Smooth muscle cell (in vitro differentiated cells): ENCODE results near the gene VPS4B. TPM values are rescaled to one million over a fixed set of nuclear protein-coding genes. Genes with fewer than 3 reads are reported as not detected.

Experiments
- DNase-seq: peaks from one replicate; lab custom pipeline; 2025; ENCODE audit not compliant: unreplicated experiment; lab: John Stamatoyannopoulos, UW
- H2AFZ ChIP-seq: fragments of 200-600 bp; sonication (generic); 2 replicates; pipeline ENCODE4 v1.6.0; 2016; ENCODE audit warnings: antibody characterized with exemption, low read depth, mild to moderate bottlenecking
- H3F3A ChIP-seq: fragments of 200-600 bp; sonication (generic); 2 replicates; pipeline ENCODE4 v1.6.0; 2017; ENCODE audit warnings: antibody characterized with exemption, low read depth
- H3K27ac ChIP-seq: fragments of 200-600 bp; sonication (generic); 2 replicates; pipeline ENCODE4 v1.5.1; 2016; ENCODE audit warnings: low read depth, mild to moderate bottlenecking
- H3K27me3 ChIP-seq: fragments of 200-600 bp; sonication (generic); 2 replicates; pipeline ENCODE4 v1.6.1; 2016; ENCODE audit warnings: low read depth, mild to moderate bottlenecking
- H3K36me3 ChIP-seq: fragments of 200-600 bp; sonication (generic); 2 replicates; pipeline ENCODE4 v1.5.1; 2016; ENCODE audit warnings: low read depth
- H3K4me1 ChIP-seq: fragments of 200-600 bp; sonication (generic); 2 replicates; pipeline ENCODE4 v1.5.1; 2016; ENCODE audit warnings: low read depth
- H3K4me2 ChIP-seq: fragments of 200-600 bp; sonication (generic); 2 replicates; pipeline ENCODE4 v1.6.0; 2016; ENCODE audit warnings: mild to moderate bottlenecking
- H3K4me3 ChIP-seq: fragments of 200-600 bp; sonication (generic); 2 replicates; pipeline ENCODE4 v1.5.1; 2016; ENCODE audit warnings: mild to moderate bottlenecking
- H3K79me2 ChIP-seq: fragments of 200-600 bp; sonication (generic); 2 replicates; pipeline ENCODE4 v1.6.0; 2016; ENCODE audit warnings: low read depth, mild to moderate bottlenecking
- H3K9ac ChIP-seq: fragments of 200-600 bp; sonication (generic); 2 replicates; pipeline ENCODE4 v1.6.0; 2016; ENCODE audit warnings: low read depth
- H3K9me3 ChIP-seq: fragments of 200-600 bp; sonication (generic); replicated peaks from 2 replicates; pipeline ENCODE4 v1.5.1; 2016; ENCODE audit warnings: low read depth
- H4K20me1 ChIP-seq: fragments of 200-600 bp; sonication (generic); 2 replicates; pipeline ENCODE4 v1.6.0; 2016; ENCODE audit warnings: low read depth
- CTCF ChIP-seq: fragments of 200-600 bp; sonication (generic); IDR thresholded peaks from 2 replicates; pipeline ENCODE4 v1.5.1; 2017; ENCODE audit warnings: borderline replicate concordance, mild to moderate bottlenecking, antibody characterized with exemption; ENCODE audit not compliant: insufficient read depth, poor library complexity, severe bottlenecking
- WGBS: methylation state at CpG from one replicate; pipeline ENCODE4 v1.1.7; 2016; ENCODE audit warnings: low lambda C conversion rate; 5-methylcytosine and 5-hydroxymethylcytosine counted together
- polyA plus RNA-seq: library from polyadenylated mRNA; unstranded; fragments of >200 nt; fragmentation: Nextera tagmentation; extraction: Ambion mirVana; gene quantifications from 2 replicates; pipeline ENCODE4 v1.2.1, GENCODE V29; 2016
- total RNA-seq: library from RNA; depleted of rRNA; stranded (reverse); fragments of >200 nt; gene quantifications from 2 replicates; pipeline ENCODE4 v1.2.3, GENCODE V29; 2014

Gene VPS4B
- total and polyA plus RNA-seq, 2 experiments from 2014 or later = 21.3 to 37.4 TPM

- Histone ChIP-seq H3K79me2 (no peaks in the 10 kb centered on the region), H3K4me1 (no peaks in the 10 kb centered on the region), H3K9ac (no peak overlapping the region), H3K27me3 (no peaks in the 10 kb centered on the region), H3K36me3 (no peaks in the 10 kb centered on the region), H3K9me3 (no peaks in the 10 kb centered on the region), H3K4me2 (no peak overlapping the region), H3K4me3 (no peak overlapping the region), H2AFZ (no peak overlapping the region), H3F3A (no peaks in the 10 kb centered on the region), H4K20me1 (no peaks in the 10 kb centered on the region), H3K27ac (peak overlapping the region; percentile 81)
- no peak for DNase-seq
- TF ChIP-seq CTCF = no peak
- 65% methylated on average over 4 of the region's 4 CpGs for WGBS
Measured at GRCh38 chr18:63427558-63427957, 5.3 kb upstream of the VPS4B start.

- H2AFZ ChIP-seq = peak overlapping the region; percentile 86
- H3K27ac ChIP-seq = peak overlapping the region; percentile 97
- 2% methylated on average over 26 of the region's 26 CpGs for WGBS
- H3K9me3 ChIP-seq = no peaks in the 10 kb centered on the region
- no peak for TF ChIP-seq CTCF
- peak overlapping the region; percentile 96 for H3K9ac ChIP-seq
- H3F3A ChIP-seq = no peaks in the 10 kb centered on the region
- peaks cover 16% of the 10 kb centered on the region for H4K20me1 ChIP-seq
- peak overlapping the region; percentile 85 for H3K4me3 ChIP-seq
- peaks cover 42% of the 10 kb centered on the region for H3K79me2 ChIP-seq
- H3K36me3 ChIP-seq = no peaks in the 10 kb centered on the region
- no peak for DNase-seq
- no peaks in the 10 kb centered on the region for H3K27me3 ChIP-seq
- H3K4me2 ChIP-seq = peak overlapping the region; percentile 90
- no peaks in the 10 kb centered on the region for H3K4me1 ChIP-seq
Measured at GRCh38 chr18:63422864-63423304, 608 bp upstream of the VPS4B start.

GRCh38 chr18:63421514-63421913 is 762 bp downstream of the VPS4B start:
- H3K9me3 ChIP-seq = no peaks in the 10 kb centered on the region
- peak overlapping the region; percentile 85 for H3K4me3 ChIP-seq
- DNase-seq = no peak
- H4K20me1 ChIP-seq = peaks cover 29% of the 10 kb centered on the region
- peaks cover 55% of the 10 kb centered on the region for H3K79me2 ChIP-seq
- H3K36me3 ChIP-seq = no peaks in the 10 kb centered on the region
- no peaks in the 10 kb centered on the region for H3F3A ChIP-seq
- H3K27ac ChIP-seq = peak overlapping the region; percentile 97
- WGBS = 19% methylated on average over 6 of the region's 6 CpGs
- H3K27me3 ChIP-seq = no peaks in the 10 kb centered on the region
- peak overlapping the region; percentile 57 for H2AFZ ChIP-seq
- TF ChIP-seq CTCF = no peak
- H3K4me1 ChIP-seq = no peaks in the 10 kb centered on the region
- peak overlapping the region; percentile 89 for H3K4me2 ChIP-seq
- H3K9ac ChIP-seq = peak overlapping the region; percentile 96

GRCh38 chr18:63412953-63413352 is 9.3 kb downstream of the VPS4B start:
- H3K9me3 ChIP-seq = no peaks in the 10 kb centered on the region
- H3K79me2 ChIP-seq = peaks cover 65% of the 10 kb centered on the region
- no peaks in the 10 kb centered on the region for H3F3A ChIP-seq
- H4K20me1 ChIP-seq = peaks cover 79% of the 10 kb centered on the region
- peaks cover 6% of the 10 kb centered on the region for H3K36me3 ChIP-seq
- 87% methylated on average over 4 of the region's 4 CpGs for WGBS
- H3K27me3 ChIP-seq = no peaks in the 10 kb centered on the region
- no peak overlapping the region for H2AFZ ChIP-seq
- no peak for TF ChIP-seq CTCF
- no peak overlapping the region for H3K27ac ChIP-seq
- no peak overlapping the region for H3K4me3 ChIP-seq
- H3K4me1 ChIP-seq = no peaks in the 10 kb centered on the region
- H3K4me2 ChIP-seq = no peak overlapping the region
- no peak overlapping the region for H3K9ac ChIP-seq
- DNase-seq = no peak
